HepG2 (cell line): ENCODE measurements around the gene ALG14. TPM values are rescaled to one million over a fixed set of nuclear protein-coding genes. Genes with fewer than 3 reads are reported as not detected.

Experiments used
- ATAC-seq: fragments of 200-7000 bp; cut with Tn5 transposase; 3 replicates; pipeline ENCODE4 v1.9.1; 2020; ENCODE audit warnings: mild to moderate bottlenecking, moderate library complexity
- BruUV-seq: library from RNA; stranded (reverse); fragments of 400-500 nt; replicated peaks from 2 replicates; lab custom pipeline; 2021; lab: Mats Ljungman, UMichigan
- CTCF ChIA-PET: fragments of 300-600 bp; formaldehyde crosslinking; extraction: SDS; loops from one replicate; lab custom pipeline; 2021; ENCODE audit warnings: low total read pairs, inconsistent platforms, low intra/inter-chr PET ratio; lab: Yijun Ruan, JAX
- POLR2A ChIA-PET: fragments of 350-600 bp; sonication (Branson Sonifier 250); formaldehyde crosslinking; loops from one replicate; lab custom pipeline; 2020; ENCODE audit warnings: antibody characterized with exemption, inconsistent platforms; lab: Yijun Ruan, JAX
- DNase-seq: peaks from one replicate; pipeline ENCODE4 v3.0.0-alpha.2; 2015; ENCODE audit warnings: low spot score
- FAIRE-seq: peaks from 3 replicates; lab custom pipeline; 2011; peaks lifted over from hg19 to GRCh38; lab: Jason Lieb, UNC
- H2AFZ ChIP-seq: one replicate; pipeline ENCODE4 v1.6.1; 2011; ENCODE audit warnings: low read length, inconsistent platforms
- H3K27ac ChIP-seq: fragments of 300-600 bp; 3 replicates; pipeline ENCODE4 v1.8.0; 2011; ENCODE audit warnings: mixed run types, mild to moderate bottlenecking, mixed read lengths, low read length, inconsistent platforms; ENCODE audit not compliant: insufficient read depth; ENCODE audit errors: extremely low read length
- H3K27me3 ChIP-seq, 2 experiments: fragments of 200-600 bp in 1 of 2; 2 replicates in 1 of 2; 3 replicates in 1 of 2; pipeline versions ENCODE4 v1.6.0 to v1.8.0; 2011; ENCODE audit warnings: low read length in 2 of 2, mild to moderate bottlenecking in 2 of 2, moderate library complexity in 2 of 2, inconsistent platforms in 1 of 2; ENCODE audit not compliant: insufficient read depth in 2 of 2, control insufficient read depth in 1 of 2
- H3K36me3 ChIP-seq, 2 experiments: fragments of 200-600 bp in 1 of 2; replicated peaks in 1 of 2; 2 replicates in 1 of 2; 3 replicates in 1 of 2; pipeline versions ENCODE4 v1.5.1 to v1.8.0; 2011; ENCODE audit warnings: low read length in 2 of 2, inconsistent platforms in 1 of 2; ENCODE audit not compliant: insufficient read depth in 2 of 2, control insufficient read depth in 1 of 2
- H3K4me1 ChIP-seq: 2 replicates; pipeline ENCODE4 v1.5.1; 2012; ENCODE audit warnings: low read length, inconsistent platforms; ENCODE audit not compliant: insufficient read depth
- H3K4me2 ChIP-seq: 2 replicates; pipeline ENCODE4 v1.6.0; 2011; ENCODE audit warnings: low read depth, low read length, inconsistent platforms
- H3K4me3 ChIP-seq, 3 experiments: fragments of 200-600 bp in 1 of 3; sonication (generic), shearing (Covaris generic) in 1 of 3; replicated peaks in 1 of 3; 2 replicates each; pipeline ENCODE4 v1.5.1; 2011 to 2016; ENCODE audit warnings: low read length in 3 of 3, inconsistent platforms in 2 of 3, low read depth in 2 of 3, mild to moderate bottlenecking in 2 of 3, control low read depth in 1 of 3, mixed read lengths in 1 of 3; ENCODE audit not compliant: insufficient read depth in 1 of 3
- H3K79me2 ChIP-seq: one replicate; pipeline ENCODE4 v1.6.1; 2011; ENCODE audit warnings: low read length, inconsistent platforms; ENCODE audit not compliant: insufficient read depth
- H3K9ac ChIP-seq: 2 replicates; pipeline ENCODE4 v1.6.0; 2011; ENCODE audit warnings: mild to moderate bottlenecking, low read depth, low read length, inconsistent platforms; ENCODE audit not compliant: insufficient read depth
- H3K9me3 ChIP-seq: 2 replicates; pipeline ENCODE4 v1.5.1; 2012; ENCODE audit warnings: mild to moderate bottlenecking, low read length
- H4K20me1 ChIP-seq: 2 replicates; pipeline ENCODE4 v1.6.0; 2011; ENCODE audit warnings: inconsistent platforms, mild to moderate bottlenecking, low read length, moderate library complexity; ENCODE audit not compliant: insufficient read depth
- BRD4 ChIP-seq: sonication (generic); formaldehyde crosslinking; IDR thresholded peaks from 2 replicates; pipeline ENCODE4 v1.4.0; 2020; ENCODE audit warnings: missing genetic modification reagents
- FOXM1 ChIP-seq: sonication (generic); formaldehyde crosslinking; IDR thresholded peaks from 2 replicates; pipeline ENCODE4 v1.5.0; 2020; ENCODE audit warnings: missing genetic modification reagents
- GATA4 ChIP-seq: sonication (generic); IDR thresholded peaks from 2 replicates; pipeline ENCODE4 v1.6.1; 2016; ENCODE audit warnings: antibody characterized with exemption, low read depth, borderline replicate concordance
- MYC ChIP-seq: sonication (generic); formaldehyde crosslinking; IDR thresholded peaks from 2 replicates; pipeline ENCODE4 v1.9.0; 2021; ENCODE audit warnings: missing genetic modification reagents, borderline replicate concordance
- ZBTB20 ChIP-seq: sonication (generic); formaldehyde crosslinking; IDR thresholded peaks from 2 replicates; pipeline ENCODE4 v1.8.1; 2023; ENCODE audit warnings: missing genetic modification reagents, low read depth, mild to moderate bottlenecking, borderline replicate concordance
- ZBTB26 ChIP-seq: IDR thresholded peaks from 2 replicates; pipeline ENCODE4 v1.6.1; 2016; ENCODE audit warnings: missing compliant biosample characterization, missing genetic modification reagents, borderline replicate concordance
- ZBTB3 ChIP-seq: sonication (generic); formaldehyde crosslinking; IDR thresholded peaks from 2 replicates; pipeline ENCODE4 v1.4.0; 2020; ENCODE audit warnings: low read depth, mild to moderate bottlenecking, moderate library complexity, missing genetic modification reagents, borderline replicate concordance
- ZNF142 ChIP-seq: sonication (generic); formaldehyde crosslinking; IDR thresholded peaks from 2 replicates; pipeline ENCODE4 v1.4.0; 2020; ENCODE audit warnings: missing genetic modification reagents
- ZNF282 ChIP-seq: fragments of 450-650 bp; IDR thresholded peaks from 2 replicates; pipeline ENCODE4 v1.6.1; 2018; ENCODE audit not compliant: partially characterized antibody
- ZSCAN31 ChIP-seq: sonication (generic); formaldehyde crosslinking; IDR thresholded peaks from 2 replicates; pipeline ENCODE4 v1.5.0; 2020; ENCODE audit warnings: low read depth, mild to moderate bottlenecking, missing genetic modification reagents
- ZSCAN9 ChIP-seq: IDR thresholded peaks from 2 replicates; pipeline ENCODE4 v1.6.1; 2016; ENCODE audit warnings: borderline replicate concordance
- WGBS: methylation state at CpG from one replicate; pipeline ENCODE4 v1.1.6; 2017; ENCODE audit warnings: low lambda C conversion rate; 5-methylcytosine and 5-hydroxymethylcytosine counted together
- in situ Hi-C: cut with HindIII; loops from 2 replicates; pipeline ENCODE4 v1.10.0; 2017; ENCODE audit warnings: low pct_unique_long_range_greater_than_20kb; ENCODE audit not compliant: extremely low pct_ligation_motif_present
- intact Hi-C: fragments of 100-400 bp; cut with micrococcal nuclease; formaldehyde crosslinking; loops from one replicate; pipeline ENCODE4 v1.10.0; 2022; ENCODE audit not compliant: unreplicated experiment
- polyA plus RNA-seq, 8 experiments: library from polyadenylated mRNA; depleted of rRNA in 3 of 8; stranded (reverse) in 7 of 8; unstranded in 1 of 8; fragments of >200 nt; fragmentation: Illumina TruSeq in 4 of 8; extraction: Trizol in 4 of 8; gene quantifications; 2 replicates each; pipeline versions ENCODE4 v1.2.1 to v1.2.3, GENCODE V29; 2011 to 2016; ENCODE audit warnings: low read depth in 4 of 8, missing spikeins in 1 of 8, mixed read lengths in 1 of 8; ENCODE audit not compliant: insufficient read depth in 1 of 8
- total RNA-seq, 5 experiments: library from RNA; depleted of rRNA; stranded (reverse); fragments of >200 nt; fragmentation: Illumina TruSeq; extraction: Trizol; gene quantifications; 2 replicates each; pipeline ENCODE4 v1.2.3, GENCODE V29; 2016; ENCODE audit warnings: low read depth in 1 of 5
- TF ChIP-seq, protein P1 (sequence below): sonication (generic); formaldehyde crosslinking; IDR thresholded peaks from 2 replicates; pipeline ENCODE4 v1.8.0; 2023; ENCODE audit warnings: mild to moderate bottlenecking, missing genetic modification reagents
- TF ChIP-seq, protein P2 (sequence below): sonication (generic); formaldehyde crosslinking; IDR thresholded peaks from 2 replicates; pipeline ENCODE4 v1.8.0; 2022; ENCODE audit warnings: mild to moderate bottlenecking, missing genetic modification reagents, borderline replicate concordance

Gene ALG14
- total and polyA plus RNA-seq, 2 of the 13 experiments (the other 11 are each of a cell fraction or from before 2014, with no cell fraction given) = 4.5 to 12.7 TPM

DNA sequence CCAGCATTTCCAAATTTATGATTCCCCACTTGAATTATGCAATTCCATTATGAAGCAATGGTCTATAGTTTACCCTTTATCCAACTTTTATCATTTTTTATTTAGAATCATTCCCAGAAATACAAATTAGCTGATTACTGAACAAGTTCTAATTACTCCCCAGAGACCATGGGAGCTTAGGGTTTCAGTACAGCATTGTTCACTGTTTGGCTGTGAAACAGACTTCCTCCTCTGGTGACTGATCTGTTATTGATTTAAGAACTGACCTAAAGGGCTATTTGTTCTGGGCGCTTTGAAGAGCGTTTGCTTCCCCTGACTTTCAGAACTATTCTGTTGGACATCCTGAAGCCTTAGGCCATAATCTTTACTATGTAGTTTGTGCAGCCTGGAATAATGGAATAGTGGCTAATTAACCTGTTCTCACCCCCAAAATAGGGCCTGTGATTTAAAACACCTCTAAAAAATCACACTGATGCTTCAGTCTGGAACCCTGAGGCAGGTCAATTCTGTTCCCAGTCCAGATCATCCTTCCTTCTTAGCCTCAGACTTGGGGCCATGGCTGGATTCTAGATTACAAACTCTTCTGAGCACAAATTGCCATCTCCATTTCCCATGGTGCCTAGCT, 58.7 kb downstream of the ALG14 start:
- Histone ChIP-seq H3K79me2 (no peaks in the 10 kb centered on the region), H3K27ac (peak overlapping the region; percentile 85), H3K27me3 (no peaks in the 10 kb centered on the region), H3K4me2 (peak overlapping the region; percentile 68), H2AFZ (no peak overlapping the region), H3K4me1 (peaks cover 60% of the 10 kb centered on the region), H3K4me3 (no peak overlapping the region; a peak in 1 of 6 replicates), H3K9me3 (no peaks in the 10 kb centered on the region), H3K36me3 (no peaks in the 10 kb centered on the region), H3K9ac (peak overlapping the region; percentile 45; the same call in 1 of the 2 replicates), H4K20me1 (no peaks in the 10 kb centered on the region)
- 0% methylated on average over 2 of the region's 2 CpGs for WGBS
- FAIRE-seq (peak; percentile 98), ATAC-seq (peak; percentile 98), DNase-seq (peak; percentile 92)
- intact Hi-C loops (loop anchor here (1.0 kb wide), 1 partner anchor 87 kb away; the partner anchor contains the start of gene CNN3), in situ Hi-C loops (no loop called here)
- ChIA-PET CTCF (no interaction called here), POLR2A (interaction anchor here (2.4 kb wide), 1 partner anchor 11 kb away, joined by 6 read pairs; no protein-coding TSS in a partner anchor)
- BruUV-seq = no TSS peak
- TF ChIP-seq, protein P1, sequence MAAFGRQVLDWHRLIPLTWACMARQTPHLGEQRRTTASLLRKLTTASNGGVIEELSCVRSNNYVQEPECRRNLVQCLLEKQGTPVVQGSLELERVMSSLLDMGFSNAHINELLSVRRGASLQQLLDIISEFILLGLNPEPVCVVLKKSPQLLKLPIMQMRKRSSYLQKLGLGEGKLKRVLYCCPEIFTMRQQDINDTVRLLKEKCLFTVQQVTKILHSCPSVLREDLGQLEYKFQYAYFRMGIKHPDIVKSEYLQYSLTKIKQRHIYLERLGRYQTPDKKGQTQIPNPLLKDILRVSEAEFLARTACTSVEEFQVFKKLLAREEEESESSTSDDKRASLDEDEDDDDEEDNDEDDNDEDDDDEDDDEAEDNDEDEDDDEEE (CRISPR knock-in tag) = no peak
- TF ChIP-seq ZBTB26 (CRISPR knock-in tag) (no peak), ZSCAN31 (CRISPR knock-in tag) (no peak), FOXM1 (no peak), ZNF282 (no peak), BRD4 (CRISPR knock-in tag) (no peak), ZSCAN9 (CRISPR knock-in tag) (no peak), ZBTB3 (CRISPR knock-in tag) (no peak), GATA4 (peak; percentile 40; the same call in 1 of the 2 replicates), ZNF142 (CRISPR knock-in tag) (no peak), ZBTB20 (CRISPR knock-in tag) (no peak), MYC (CRISPR knock-in tag) (no peak)
- TF ChIP-seq, protein P2, sequence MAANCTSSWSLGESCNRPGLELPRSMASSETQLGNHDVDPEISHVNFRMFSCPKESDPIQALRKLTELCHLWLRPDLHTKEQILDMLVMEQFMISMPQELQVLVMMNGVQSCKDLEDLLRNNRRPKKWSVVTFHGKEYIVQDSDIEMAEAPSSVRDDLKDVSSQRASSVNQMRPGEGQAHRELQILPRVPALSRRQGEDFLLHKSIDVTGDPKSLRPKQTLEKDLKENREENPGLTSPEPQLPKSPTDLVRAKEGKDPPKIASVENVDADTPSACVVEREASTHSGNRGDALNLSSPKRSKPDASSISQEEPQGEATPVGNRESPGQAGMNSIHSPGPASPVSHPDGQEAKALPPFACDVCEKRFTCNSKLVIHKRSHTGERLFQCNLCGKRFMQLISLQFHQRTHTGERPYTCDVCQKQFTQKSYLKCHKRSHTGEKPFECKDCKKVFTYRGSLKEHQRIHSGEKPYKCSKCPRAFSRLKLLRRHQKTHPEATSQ (CRISPR knock-in tag) = peak; percentile 23; the same call in 1 of the 2 replicates
